CD4-positive, alpha-beta T cell treated with Interleukin-2 at 100 ng/mL for 4 hours (primary cell): ENCODE data around the gene PCGF2.

ENCODE experiments used
- DNase-seq: peaks from one replicate; pipeline ENCODE4 v3.0.0-alpha.2; 2020; ENCODE audit warnings: low spot score

PCGF2 gene

GRCh38 chr17:38751144-38751807 lies 3.1 kb upstream of the PCGF2 start:
- DNase-seq: no peak

DNA sequence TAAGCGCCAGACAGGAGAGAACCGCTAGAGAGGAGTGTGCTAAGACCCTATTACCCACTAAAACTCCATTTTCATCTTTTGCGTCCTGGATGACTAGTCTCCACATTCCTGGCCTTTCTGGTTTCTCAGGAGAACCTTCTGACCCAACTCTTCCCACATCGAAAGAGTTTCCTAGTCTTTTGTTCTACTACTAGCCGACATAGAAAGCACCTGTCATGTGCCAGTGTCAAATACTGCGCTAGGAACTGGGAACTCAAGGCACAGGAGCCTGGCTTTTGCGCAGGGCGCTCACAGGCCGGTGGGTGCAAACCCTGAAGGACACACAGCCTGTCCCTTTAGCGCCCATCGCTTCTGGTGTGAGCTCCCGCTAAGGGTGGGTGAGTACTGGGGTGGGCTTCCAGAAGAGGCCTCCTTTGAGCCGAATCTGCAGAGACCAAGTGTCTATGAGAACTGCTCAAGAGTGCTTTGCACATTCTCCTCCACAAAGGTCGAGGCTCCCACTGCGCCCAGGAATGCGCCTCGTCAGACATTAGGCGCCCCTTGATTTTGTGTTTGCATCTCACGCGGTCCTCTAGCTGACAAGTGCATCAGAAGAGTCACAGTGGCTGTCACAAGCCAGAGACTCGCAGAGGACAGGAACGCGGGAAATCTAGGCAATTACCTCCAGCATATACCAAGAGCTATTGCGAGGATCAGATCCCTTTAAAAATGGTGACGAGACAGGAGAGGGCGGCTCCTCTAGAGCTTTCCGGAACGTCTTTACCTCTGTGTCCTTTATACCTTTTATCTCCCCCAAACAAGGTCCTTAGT lies 2.4 kb upstream of the PCGF2 start:
- DNase-seq: no peak

DNA sequence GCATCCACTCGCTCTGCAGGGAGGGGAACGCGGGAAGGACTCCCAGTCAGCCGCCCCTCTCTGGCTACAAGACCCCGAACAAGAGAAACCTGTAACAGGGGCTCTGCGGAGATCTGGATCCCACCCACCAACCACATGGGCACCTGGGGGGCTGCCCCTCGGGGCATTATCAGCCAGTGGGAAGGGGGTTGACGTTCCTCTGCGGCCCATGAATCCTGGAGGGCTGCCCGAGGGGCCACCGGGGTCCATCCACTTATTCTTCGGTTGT lies 1.8 kb upstream of the PCGF2 start:
- no peak for DNase-seq

- no peak for DNase-seq
These were observed 1.3 kb upstream of the PCGF2 start for GRCh38 chr17:38749223-38750043.

GRCh38 chr17:38748892-38749222 lies 721 bp upstream of the PCGF2 start:
- no peak for DNase-seq

- DNase-seq: no peak
These were observed 530 bp downstream of the PCGF2 start for GRCh38 chr17:38747463-38748148.

GRCh38 chr17:38746849-38747462 lies 1.2 kb downstream of the PCGF2 start:
- DNase-seq: no peak

DNA sequence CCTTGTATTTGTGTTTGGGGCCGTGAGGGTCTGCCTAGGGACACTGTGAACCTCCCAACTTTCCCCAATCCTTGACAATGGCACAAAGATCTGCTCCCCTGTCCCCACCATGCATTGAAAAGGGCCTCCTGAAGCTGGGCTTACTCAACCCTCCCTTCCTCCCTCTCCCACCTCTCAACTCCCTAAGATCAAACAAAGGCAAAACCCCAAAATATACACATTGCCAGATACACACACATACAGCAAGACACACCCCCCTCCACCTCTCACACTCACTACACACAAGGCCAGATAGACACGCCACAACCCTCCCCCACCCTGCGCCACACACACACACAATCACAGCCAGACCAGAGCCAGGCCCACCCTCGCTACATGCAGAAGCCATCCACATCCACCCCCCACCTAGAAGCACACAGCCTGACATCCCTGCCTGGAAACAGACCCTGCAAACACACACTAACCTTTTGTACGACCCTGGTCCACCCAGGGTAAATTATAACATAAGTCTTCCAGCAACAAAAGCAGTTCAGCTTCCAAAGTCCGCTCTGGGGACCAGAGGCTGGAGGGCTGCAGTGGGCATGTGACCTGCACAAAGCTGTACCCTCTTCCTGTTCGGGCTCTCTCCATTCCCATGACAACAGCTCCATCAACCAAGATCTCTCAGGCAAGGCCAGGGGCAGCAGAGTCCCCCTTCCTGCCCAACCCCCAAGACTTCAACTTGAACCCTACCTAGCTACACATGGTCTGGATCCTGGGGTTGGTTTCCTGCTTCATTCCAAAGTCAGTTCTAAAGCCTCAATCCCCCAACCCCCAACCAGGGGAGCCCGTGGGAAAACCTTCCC lies 1.9 kb downstream of the PCGF2 start:
- DNase-seq: no peak

DNA sequence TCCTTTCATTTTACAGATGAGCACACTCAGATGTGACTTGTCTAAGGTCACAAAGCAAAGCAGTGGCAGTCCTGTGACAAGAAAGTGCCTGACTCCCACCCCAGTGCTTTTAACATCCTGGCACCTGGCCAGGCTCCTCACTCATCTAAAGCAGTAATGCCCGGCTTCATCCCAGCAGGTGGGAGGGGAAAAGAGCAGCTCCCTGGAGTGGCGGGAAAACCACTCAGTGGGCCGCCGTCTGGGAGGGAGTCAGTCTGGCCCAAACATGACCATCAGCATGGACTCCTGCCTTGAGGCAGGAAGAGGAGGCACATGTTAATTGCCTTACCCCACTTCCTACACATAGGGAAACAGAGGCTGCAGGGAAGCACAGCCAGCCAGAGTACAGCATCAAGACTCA lies 2.6 kb downstream of the PCGF2 start:
- no peak for DNase-seq

DNA sequence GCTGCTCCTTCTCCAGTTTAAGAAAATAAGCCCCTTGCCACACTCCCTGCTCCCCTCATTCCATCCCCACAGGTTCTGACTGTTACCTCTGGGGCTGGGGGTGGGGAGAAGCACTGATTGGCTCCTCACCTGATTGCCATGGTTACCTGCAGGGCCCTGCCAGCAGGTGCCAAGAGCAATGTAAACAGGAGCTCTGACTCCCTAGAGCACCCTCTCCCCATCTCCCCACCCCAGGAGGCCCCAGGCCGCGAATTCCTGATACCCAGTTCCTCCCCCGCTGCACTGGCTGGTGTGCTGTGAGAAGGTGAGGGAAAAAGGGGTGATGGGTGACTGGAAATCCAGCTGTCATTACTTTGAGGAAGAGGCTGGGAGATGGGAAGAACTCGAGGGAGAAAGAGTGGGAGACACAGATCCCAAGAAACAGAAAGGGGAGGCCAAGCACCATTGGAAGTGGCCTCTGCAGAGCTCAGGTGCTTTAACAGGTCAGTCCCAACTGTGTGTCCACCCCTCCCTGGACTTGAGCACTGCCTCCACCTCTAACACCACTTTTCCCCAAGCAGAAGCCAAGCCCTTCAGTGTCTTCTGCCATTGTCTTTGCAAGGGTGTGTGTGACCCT lies 4.5 kb downstream of the PCGF2 start:
- no peak for DNase-seq

GRCh38 chr17:38742411-38743308 lies 5.5 kb downstream of the PCGF2 start:
- no peak for DNase-seq

- no peak for DNase-seq
These were observed 6.2 kb downstream of the PCGF2 start for GRCh38 chr17:38741921-38742410.

- DNase-seq: no peak
These were observed 6.7 kb downstream of the PCGF2 start for GRCh38 chr17:38741461-38741860.

DNA sequence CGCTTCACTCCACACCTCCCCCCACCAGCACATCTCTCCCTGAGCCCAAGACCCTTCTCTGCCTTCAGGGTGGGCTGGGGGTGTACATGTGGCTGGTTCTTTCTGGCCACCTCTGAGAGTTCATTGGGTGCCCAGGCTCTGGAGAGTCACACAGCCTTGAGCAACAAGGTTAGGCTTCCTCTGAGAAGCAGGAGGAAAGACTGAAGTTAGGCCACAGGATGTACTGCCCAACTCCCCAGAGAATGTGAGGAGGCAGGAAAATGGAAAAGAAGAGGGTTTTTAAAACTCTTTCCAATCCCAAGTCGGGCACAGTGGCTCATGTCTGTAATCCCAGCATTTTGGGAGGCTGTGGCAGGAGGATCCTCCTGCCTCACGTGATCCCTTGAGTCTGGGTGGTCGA lies 7.3 kb downstream of the PCGF2 start:
- no peak for DNase-seq

- no peak for DNase-seq
These were observed 8.1 kb downstream of the PCGF2 start for GRCh38 chr17:38740044-38740443.

DNA sequence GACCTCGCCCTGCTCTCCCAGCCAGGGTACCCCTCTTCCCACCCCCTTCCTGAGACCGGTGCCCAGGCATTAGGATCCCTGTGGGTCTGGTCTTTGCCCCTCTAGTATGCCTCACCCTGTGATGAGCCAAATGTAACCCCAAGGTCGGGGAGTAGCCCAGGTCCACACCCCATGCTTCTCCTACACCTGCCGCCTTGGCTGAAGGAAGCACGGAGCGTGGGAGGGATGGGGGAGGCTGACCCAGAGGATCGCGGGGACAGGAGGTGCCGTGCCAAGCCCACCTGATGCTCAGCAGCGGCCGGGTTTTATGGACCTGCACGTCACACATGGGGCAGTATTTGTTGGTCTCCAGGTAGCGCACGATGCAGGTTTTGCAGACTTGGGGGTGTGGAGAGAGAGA lies 8.8 kb downstream of the PCGF2 start:
- DNase-seq: no peak

- no peak for DNase-seq
These were observed 9.4 kb downstream of the PCGF2 start for GRCh38 chr17:38738686-38739085.

GRCh38 chr17:38738007-38738662 lies 10.0 kb downstream of the PCGF2 start:
- no peak for DNase-seq
